ENCODE data around the gene LINC01488. TPM values are rescaled to one million over a fixed set of nuclear protein-coding genes. Genes with fewer than 3 reads are reported as not detected.

The LINC01488 gene
- total and polyA plus RNA-seq, 2 of the 13 experiments (the other 11 are each of a cell fraction or from before 2014, with no cell fraction given): 0.26 to 0.58 TPM

GRCh38 chr11:69439651-69440464 is 41.6 kb upstream of the LINC01488 start:
- CTCF ChIA-PET (ENCODE audit: low intra/inter-chr PET ratio, low total read pairs): no interaction called here
- no peak for FAIRE-seq
- in situ Hi-C loops (cut with HindIII; ENCODE audit: extremely low pct_ligation_motif_present, low pct_unique_long_range_greater_than_20kb): loop anchor here (25.0 kb wide), 1 partner anchor 197 kb away; the partner anchor contains the start of gene CCND1

More at GRCh38 chr11:69439651-69440464, 41.6 kb upstream of the LINC01488 start:
- no peak overlapping the region for H3K4me2 ChIP-seq (ENCODE audit: low read depth, low read length)
- no peaks in the 10 kb centered on the region for H3K27me3 ChIP-seq (ENCODE audit: control insufficient read depth in 1 of 2, insufficient read depth in 2 of 2, low read length in 2 of 2)
- no peak overlapping the region for H2AFZ ChIP-seq (ENCODE audit: low read length)
- no peak for DNase-seq (ENCODE audit: low spot score)
- 80% methylated on average over 9 of the region's 13 CpGs for WGBS (ENCODE audit: low lambda C conversion rate)
- no peaks in the 10 kb centered on the region for H3K36me3 ChIP-seq (replicated peaks in 1 of 2; ENCODE audit: control insufficient read depth in 1 of 2, insufficient read depth in 2 of 2, low read length in 2 of 2)
- ATAC-seq: no peak
- H4K20me1 ChIP-seq (ENCODE audit: insufficient read depth, low read length): no peaks in the 10 kb centered on the region
- intact Hi-C loops (cut with micrococcal nuclease; ENCODE audit: unreplicated experiment): loop anchor here (5.0 kb wide), 1 partner anchor 202 kb away; the partner anchor contains the start of gene CCND1
- no peaks in the 10 kb centered on the region for H3K9me3 ChIP-seq (ENCODE audit: low read length)
- H3K4me1 ChIP-seq (ENCODE audit: insufficient read depth, low read length): peaks cover 84% of the 10 kb centered on the region
- BruUV-seq (replicated peaks): no TSS peak
- H3K27ac ChIP-seq (ENCODE audit: extremely low read length, insufficient read depth, low read length): no peak overlapping the region
- H3K9ac ChIP-seq (ENCODE audit: insufficient read depth, low read depth, low read length): no peak overlapping the region
- H3K4me3 ChIP-seq (replicated peaks in 1 of 3; ENCODE audit: insufficient read depth in 1 of 3, low read depth in 2 of 3, low read length in 3 of 3): no peak overlapping the region
- no peaks in the 10 kb centered on the region for H3K79me2 ChIP-seq (ENCODE audit: insufficient read depth, low read length)
- POLR2A ChIA-PET: no interaction called here
- TF ChIP-seq RARG (CRISPR knock-in tag; IDR thresholded peaks at IDR 0.05; ENCODE audit: low read depth) (no peak), DBP (CRISPR knock-in tag; IDR thresholded peaks at IDR 0.05; ENCODE audit: not compliant biosample characterization) (no peak), JDP2 (CRISPR knock-in tag; IDR thresholded peaks at IDR 0.05; ENCODE audit: borderline replicate concordance) (no peak), ZNF878 (CRISPR knock-in tag; IDR thresholded peaks at IDR 0.05) (no peak), ZNF34 (CRISPR knock-in tag; IDR thresholded peaks at IDR 0.05; ENCODE audit: borderline replicate concordance) (no peak), MYNN (CRISPR knock-in tag; IDR thresholded peaks at IDR 0.05; ENCODE audit: low read depth) (no peak)
- TF ChIP-seq, protein P1, sequence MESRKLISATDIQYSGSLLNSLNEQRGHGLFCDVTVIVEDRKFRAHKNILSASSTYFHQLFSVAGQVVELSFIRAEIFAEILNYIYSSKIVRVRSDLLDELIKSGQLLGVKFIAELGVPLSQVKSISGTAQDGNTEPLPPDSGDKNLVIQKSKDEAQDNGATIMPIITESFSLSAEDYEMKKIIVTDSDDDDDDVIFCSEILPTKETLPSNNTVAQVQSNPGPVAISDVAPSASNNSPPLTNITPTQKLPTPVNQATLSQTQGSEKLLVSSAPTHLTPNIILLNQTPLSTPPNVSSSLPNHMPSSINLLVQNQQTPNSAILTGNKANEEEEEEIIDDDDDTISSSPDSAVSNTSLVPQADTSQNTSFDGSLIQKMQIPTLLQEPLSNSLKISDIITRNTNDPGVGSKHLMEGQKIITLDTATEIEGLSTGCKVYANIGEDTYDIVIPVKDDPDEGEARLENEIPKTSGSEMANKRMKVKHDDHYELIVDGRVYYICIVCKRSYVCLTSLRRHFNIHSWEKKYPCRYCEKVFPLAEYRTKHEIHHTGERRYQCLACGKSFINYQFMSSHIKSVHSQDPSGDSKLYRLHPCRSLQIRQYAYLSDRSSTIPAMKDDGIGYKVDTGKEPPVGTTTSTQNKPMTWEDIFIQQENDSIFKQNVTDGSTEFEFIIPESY (CRISPR knock-in tag; IDR thresholded peaks at IDR 0.05): peak; percentile 67
